Motor neuron (in vitro differentiated cells): ENCODE results near the gene SPCS2. TPM values are rescaled to one million over a fixed set of nuclear protein-coding genes. Genes with fewer than 3 reads are reported as not detected.
A peak's percentile ranks its signal among the peaks of the same experiment; 100 is the strongest.

Experiments used
- ATAC-seq, 8 experiments: fragments of 200-7000 bp; cut with Tn5 transposase; replicated peaks in 6 of 8; 2 replicates each; pipeline ENCODE4 v1.8.0; 2021; ENCODE audit warnings: mild to moderate bottlenecking in 8 of 8, moderate library complexity in 8 of 8
- H3K27ac ChIP-seq, 2 donors: fragments of 250-450 bp; sonication (Bioruptor Pico); 2 replicates each; pipeline ENCODE4 v1.9.0; 2021; ENCODE audit warnings: antibody characterized with exemption in 2 of 2, mild to moderate bottlenecking in 2 of 2, moderate library complexity in 1 of 2
- H3K4me1 ChIP-seq, 2 donors: fragments of 250-450 bp; sonication (Bioruptor Pico); replicated peaks in 1 of 2; 2 replicates each; pipeline ENCODE4 v1.6.1; 2021; ENCODE audit warnings: antibody characterized with exemption in 2 of 2, mild to moderate bottlenecking in 2 of 2, moderate library complexity in 1 of 2
- H3K4me3 ChIP-seq, 5 donors: fragments of 250-450 bp; sonication (Bioruptor Pico); 2 replicates each; pipeline ENCODE4 v1.9.0; 2021; ENCODE audit warnings: antibody characterized with exemption in 5 of 5, mild to moderate bottlenecking in 5 of 5, moderate library complexity in 4 of 5
- WGBS, 10 experiments: fragments of 450-650 bp; shearing (Covaris generic); methylation state at CpG; one replicate each; pipeline ENCODE4 v1.0.0; 2022; 5-methylcytosine and 5-hydroxymethylcytosine counted together
- in situ Hi-C, 9 experiments: fragments of 400-800 bp; cut with MboI; loops; one replicate each; pipeline ENCODE4 v1.15.0; 2021; ENCODE audit warnings: low sequenced_read_pairs in 9 of 9, low pct_unique_long_range_greater_than_20kb in 2 of 9; ENCODE audit not compliant: unreplicated experiment in 9 of 9
- total RNA-seq, 8 experiments: library from RNA; unstranded; fragments of 300-600 nt; gene quantifications; 2 replicates each; pipeline versions ENCODE4 v1.2.3 to v1.2.4, GENCODE V29; 2022

SPCS2 gene
- total RNA-seq, 8 experiments from 2014 or later: 30.3 to 80.1 (median 44.5) TPM

DNA sequence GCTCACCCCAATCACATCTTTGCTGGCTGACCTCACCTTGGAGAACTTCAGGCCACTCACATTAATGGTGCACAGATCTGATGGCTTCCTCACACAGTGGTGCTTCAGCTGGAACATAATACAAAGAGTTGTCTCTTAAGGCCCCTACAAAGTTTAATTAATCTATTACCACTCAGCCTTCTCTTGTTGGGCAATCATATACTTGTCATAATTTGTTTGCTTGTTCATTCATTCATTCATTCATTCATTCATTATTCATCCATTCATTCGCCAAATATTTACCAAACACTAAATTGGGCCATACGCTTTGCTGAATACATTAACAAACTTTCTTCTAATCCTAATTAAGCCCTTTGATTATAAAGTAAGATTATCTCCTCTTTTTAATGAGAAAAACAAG is 15.3 kb upstream of the SPCS2 start:
- in situ Hi-C loops: loop anchor here in 3 of 9 experiments (10.0 to 25.0 kb wide), 2 partner anchors 304 to 321 kb away; partner anchors contain the start of gene TPBGL (in 2 of the 3)
- H3K27ac ChIP-seq: no peak overlapping the region
- no peak for ATAC-seq
- WGBS, 10 experiments: 80 to 100% (median 94%) methylated on average over 1 to 2 of the region's 2 CpGs; no CpG with 5 or more reads in 1 of the 10 experiments
- no peaks in the 10 kb centered on the region for H3K4me1 ChIP-seq
- no peak overlapping the region for H3K4me3 ChIP-seq

DNA sequence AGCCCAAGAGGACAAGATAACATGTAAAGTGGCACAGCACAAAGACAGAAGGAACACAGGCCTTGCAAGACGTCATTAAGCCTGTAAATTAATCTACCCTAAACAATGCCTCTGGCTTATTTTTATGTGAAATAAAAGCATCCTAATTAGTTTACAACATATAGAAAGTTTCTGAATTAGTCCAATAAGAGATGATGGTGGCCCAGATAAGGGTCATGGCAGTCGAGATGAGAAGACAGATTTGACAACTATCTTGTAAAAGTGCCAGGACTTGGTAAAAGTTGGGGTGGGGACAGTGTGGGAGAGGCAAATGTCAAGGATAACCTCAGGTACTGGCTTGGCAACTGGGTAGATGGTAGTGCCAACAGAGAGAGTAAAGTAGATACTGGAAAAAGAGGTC is 13.8 kb upstream of the SPCS2 start:
- Histone ChIP-seq H3K27ac (no peak overlapping the region), H3K4me1 (no peaks in the 10 kb centered on the region), H3K4me3 (no peak overlapping the region)
- WGBS, 10 experiments: 79 to 100% (median 89%) methylated on average over 1 to 2 of the region's 2 CpGs; no CpG with 5 or more reads in 2 of the 10 experiments
- in situ Hi-C loops: loop anchor here in 3 of 9 experiments (10.0 to 25.0 kb wide), 2 partner anchors 302 to 320 kb away; partner anchors contain the start of gene TPBGL (in 2 of the 3)
- no peak for ATAC-seq

DNA sequence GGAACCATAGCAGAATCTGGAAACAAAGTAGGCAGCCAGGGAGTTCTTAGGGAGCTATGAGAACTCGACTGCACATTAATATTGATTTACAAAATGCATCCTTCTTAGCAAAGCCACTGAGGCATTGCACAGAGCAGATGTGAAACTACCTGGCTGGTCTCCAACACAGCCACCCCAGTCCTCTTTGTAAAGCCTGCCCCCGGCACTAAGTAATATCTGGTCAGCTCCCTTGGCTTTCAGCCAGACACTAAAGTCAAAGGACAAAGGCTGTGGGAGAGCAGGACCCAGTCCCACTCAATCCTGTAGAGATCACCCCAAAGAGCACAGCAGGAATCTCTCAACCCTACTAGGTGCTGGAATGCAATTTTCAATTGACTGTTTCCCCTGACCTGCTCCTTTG is 13.0 kb upstream of the SPCS2 start:
- Histone ChIP-seq H3K4me1 (no peaks in the 10 kb centered on the region), H3K4me3 (no peak overlapping the region), H3K27ac (no peak overlapping the region)
- 90 to 100% (median 96%) methylated on average over 1 to 2 of the region's 2 CpGs; no CpG with 5 or more reads in 6 of the 10 experiments for WGBS, 10 experiments
- in situ Hi-C loops: loop anchor here in 3 of 9 experiments (10.0 to 25.0 kb wide), 2 partner anchors 301 to 319 kb away; partner anchors contain the start of gene TPBGL (in 2 of the 3)
- no peak for ATAC-seq

DNA sequence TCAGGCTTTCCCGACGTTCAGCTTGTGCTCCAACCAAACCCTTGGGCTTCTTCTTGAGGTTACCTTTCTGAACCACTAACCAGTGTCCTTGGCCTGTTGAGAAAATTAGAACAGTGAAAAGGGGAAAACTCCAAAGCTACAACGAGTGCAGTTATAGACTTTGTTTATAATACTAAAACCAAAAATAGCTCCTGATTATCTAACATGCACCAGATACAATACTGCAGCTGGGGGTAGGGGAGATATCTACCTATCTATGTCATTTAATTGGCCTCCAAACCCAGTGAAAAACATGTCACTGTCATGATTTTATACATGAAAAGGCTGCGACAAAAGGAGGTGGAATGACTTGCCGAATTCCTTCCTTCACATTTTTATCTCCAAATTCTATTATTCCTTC is 12.1 kb upstream of the SPCS2 start:
- H3K4me1 ChIP-seq: no peaks in the 10 kb centered on the region
- WGBS, 10 experiments: 67 to 100% (median 94%) methylated on average over 1 to 5 of the region's 5 CpGs

DNA sequence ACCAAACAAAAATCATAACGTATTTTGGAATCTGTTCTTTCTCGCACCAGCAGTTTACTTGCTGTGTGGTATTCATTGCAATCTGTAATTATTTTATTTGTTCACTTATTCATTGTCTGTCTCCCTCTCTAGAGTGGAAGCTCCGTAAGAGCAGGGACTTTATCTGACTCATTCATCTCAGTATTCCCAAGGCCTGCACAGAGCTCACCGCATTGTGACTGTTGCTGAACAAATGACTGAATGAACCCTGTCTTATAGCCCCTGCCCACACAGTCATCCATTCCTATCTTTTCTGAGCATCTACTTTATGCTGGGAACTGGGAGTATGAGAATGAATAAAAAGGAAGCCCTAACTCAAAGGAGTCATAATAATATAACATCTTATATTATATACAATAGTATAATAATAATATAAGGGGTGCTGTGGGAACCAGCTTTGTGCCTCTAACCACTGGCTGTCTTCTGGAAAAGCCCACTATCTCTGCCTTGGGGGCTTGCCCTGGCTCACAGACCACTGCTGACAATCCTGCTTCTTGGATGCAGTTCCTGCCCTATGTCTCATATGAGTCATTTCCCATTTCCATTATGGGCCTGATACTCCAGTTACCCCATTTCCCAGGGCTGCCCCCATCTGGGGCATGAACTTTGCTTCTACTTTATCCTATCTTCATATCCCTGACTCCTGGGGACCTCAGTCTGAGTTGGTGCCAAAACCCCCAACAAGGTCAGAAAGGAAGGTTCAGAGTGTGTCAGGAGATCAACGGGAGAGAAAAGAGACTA is 11.2 kb upstream of the SPCS2 start:
- H3K4me1 ChIP-seq: no peaks in the 10 kb centered on the region
- H3K27ac ChIP-seq: no peak overlapping the region
- H3K4me3 ChIP-seq: no peak overlapping the region
- in situ Hi-C loops: loop anchor here in 3 of 9 experiments (10.0 to 25.0 kb wide), 2 partner anchors 299 to 317 kb away; partner anchors contain the start of gene TPBGL (in 2 of the 3)
- ATAC-seq: no peak
- WGBS, 10 experiments: 56 to 100% (median 90%) methylated on average over 2 to 5 of the region's 5 CpGs

More for the DNA sequence above, 12.1 kb upstream of the SPCS2 start:
- no peak for ATAC-seq
- in situ Hi-C loops: loop anchor here in 3 of 9 experiments (10.0 to 25.0 kb wide), 2 partner anchors 300 to 318 kb away; partner anchors contain the start of gene TPBGL (in 2 of the 3)
- Histone ChIP-seq H3K4me3 (no peak overlapping the region), H3K27ac (no peak overlapping the region)

DNA sequence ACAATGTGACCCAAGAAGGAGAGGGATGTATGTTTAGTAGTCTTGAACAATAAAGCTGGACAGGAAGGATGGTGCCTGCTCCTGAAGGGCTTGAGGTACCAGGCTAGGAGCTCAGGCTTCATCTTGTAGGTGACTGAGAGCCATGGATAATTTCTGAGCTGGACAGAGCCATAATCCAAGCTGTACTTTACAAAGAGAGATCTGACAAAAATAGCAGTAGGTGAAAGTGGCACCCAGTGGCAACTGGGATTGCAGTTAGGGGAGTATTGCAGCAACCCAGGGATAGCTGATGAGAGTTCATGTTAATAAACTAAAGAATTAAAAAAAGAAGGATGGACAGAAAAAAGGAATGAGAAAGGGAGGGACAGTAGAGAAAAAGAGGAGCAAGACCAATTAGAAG is 7.6 kb upstream of the SPCS2 start:
- Histone ChIP-seq H3K4me1 (no peaks in the 10 kb centered on the region), H3K4me3 (no peak overlapping the region), H3K27ac (no peak overlapping the region)
- no peak for ATAC-seq
- in situ Hi-C loops: loop anchor here in 2 of 9 experiments (25.0 kb wide), 1 partner anchor 296 kb away; the partner anchor contains the start of gene TPBGL (in 2 of the 2)

DNA sequence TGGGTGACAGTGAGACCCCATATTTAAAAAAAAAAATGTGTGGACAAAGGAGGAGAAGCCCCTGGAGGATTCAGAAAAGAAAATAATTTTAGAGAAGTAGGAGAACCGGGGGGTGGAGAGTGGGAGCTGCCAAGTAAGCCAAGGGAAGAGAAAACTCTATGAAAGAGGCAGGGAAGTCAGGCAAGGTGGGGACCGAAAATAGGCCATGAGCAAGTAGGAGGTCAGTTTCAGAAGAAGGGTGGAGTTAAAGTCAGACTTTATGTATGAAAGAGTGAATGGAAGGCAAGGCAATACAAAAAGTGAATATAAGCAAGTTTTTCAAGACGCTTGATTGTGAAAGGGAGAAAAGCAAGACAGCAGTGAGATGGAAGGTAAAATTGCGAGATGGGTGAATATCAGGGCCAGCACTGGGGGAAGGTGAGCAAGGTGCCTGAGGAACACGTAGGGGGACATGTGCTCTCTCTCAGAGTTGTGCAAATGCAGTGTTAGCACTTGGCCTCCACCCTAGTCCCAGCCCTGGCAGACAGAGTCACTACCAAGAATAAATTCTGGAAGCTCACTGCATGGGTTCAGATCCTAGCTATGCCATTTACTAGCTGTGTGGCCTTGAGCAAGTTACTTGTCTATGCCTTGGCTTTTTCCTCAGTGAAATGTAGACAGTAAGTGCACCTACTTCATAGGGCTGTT is 6.8 kb upstream of the SPCS2 start:
- H3K4me3 ChIP-seq: no peak overlapping the region
- peak in 3 of 8 experiments; percentile 18 to 59 (median 54) for ATAC-seq
- no peak overlapping the region for H3K27ac ChIP-seq
- in situ Hi-C loops: loop anchor here in 2 of 9 experiments (25.0 kb wide), 1 partner anchor 295 kb away; the partner anchor contains the start of gene TPBGL (in 2 of the 2)
- 6 to 100% (median 81%) methylated on average over 1 to 4 of the region's 5 CpGs for WGBS, 10 experiments
- no peaks in the 10 kb centered on the region for H3K4me1 ChIP-seq

DNA sequence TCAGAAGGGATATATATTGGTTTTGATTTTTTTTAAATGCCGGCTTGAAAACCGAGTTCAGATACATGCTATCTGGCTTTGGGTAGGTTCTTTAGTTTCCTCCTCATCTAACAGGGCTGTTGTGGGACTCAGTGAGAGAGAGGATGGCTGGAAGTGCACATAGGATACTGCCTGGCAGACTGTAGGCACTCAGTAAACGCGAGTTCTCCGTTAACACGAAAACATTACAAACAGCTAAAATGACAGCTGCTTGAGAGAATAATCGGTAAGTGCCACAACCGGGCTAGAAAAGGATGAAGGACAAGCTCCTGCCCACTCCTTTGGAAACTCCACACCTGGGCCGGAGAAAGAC is 544 bp upstream of the SPCS2 start:
- ATAC-seq: peak; percentile 27 to 50 (median 40)
- peak overlapping the region; percentile 67 to 70 for H3K27ac ChIP-seq
- H3K4me3 ChIP-seq: peak overlapping the region; percentile 80 to 91 (median 82)
- 0 to 18% (median 0%) methylated on average over 2 to 7 of the region's 9 CpGs; no CpG with 5 or more reads in 1 of the 10 experiments for WGBS, 10 experiments
- in situ Hi-C loops: loop anchor here in 2 of 9 experiments (25.0 kb wide), 1 partner anchor 289 kb away; the partner anchor contains the start of gene TPBGL (in 2 of the 2)
- H3K4me1 ChIP-seq: peaks cover 8 to 11% of the 10 kb centered on the region in 2 donors

DNA sequence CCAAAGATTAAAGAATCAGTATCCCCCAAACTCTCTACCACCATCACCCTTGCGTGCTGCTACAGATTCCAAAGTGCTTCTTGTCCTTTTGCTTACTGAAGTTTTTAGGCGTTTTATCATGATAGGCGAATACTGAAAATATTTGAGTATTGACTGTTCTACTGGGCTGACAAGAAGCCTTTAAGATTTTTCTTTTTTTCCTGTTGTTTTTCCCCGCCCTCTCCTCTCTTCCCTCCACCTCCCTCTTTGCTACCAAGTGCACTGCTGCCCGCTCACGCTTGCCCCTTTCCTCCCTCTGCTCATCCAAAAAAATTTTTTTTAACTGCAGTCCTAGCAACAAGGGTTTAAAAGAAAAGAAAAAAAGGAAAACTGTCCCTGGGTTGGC is 679 bp downstream of the SPCS2 start:
- in situ Hi-C loops: loop anchor here in 2 of 9 experiments (25.0 kb wide), 1 partner anchor 288 kb away; the partner anchor contains the start of gene TPBGL (in 2 of the 2)
- peak overlapping the region; percentile 80 to 91 (median 82) for H3K4me3 ChIP-seq

DNA sequence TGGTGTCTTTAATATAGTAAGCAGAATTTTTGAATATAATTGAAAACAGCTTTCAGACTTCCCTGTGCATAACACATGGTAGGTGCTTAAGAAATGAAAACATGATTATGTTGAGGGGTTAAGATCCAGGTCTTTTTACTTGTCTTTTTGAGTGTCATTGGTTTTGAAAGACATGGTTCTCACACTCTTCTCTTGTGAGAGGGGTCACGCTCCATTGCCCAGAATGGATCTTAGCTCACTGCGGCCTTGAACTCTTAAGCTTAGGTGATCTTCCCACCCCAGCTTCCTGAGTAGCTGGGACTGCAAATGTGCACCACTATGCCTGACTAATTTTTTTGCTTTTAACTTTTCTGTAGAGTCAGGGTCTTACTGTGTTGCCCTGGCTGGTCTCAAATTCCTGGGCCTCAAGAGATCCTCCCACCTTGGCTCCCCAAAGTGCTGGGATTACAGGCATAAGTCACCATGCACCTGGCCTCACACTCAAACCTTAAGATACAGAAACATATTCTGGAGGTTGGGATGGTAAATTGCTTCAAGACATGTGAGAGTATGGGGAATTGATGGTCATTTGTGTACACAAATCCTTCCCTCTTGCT is 1.4 kb downstream of the SPCS2 start:
- Histone ChIP-seq H3K4me1 (peaks cover 8 to 11% of the 10 kb centered on the region in 2 donors), H3K4me3 (peak overlapping the region; percentile 80 to 91 (median 82)), H3K27ac (no peak overlapping the region)
- ATAC-seq: no peak
- in situ Hi-C loops: no loop called here
- 36 to 80% (median 50%) methylated on average over 1 to 2 of the region's 2 CpGs; no CpG with 5 or more reads in 4 of the 10 experiments for WGBS, 10 experiments

More for the DNA sequence above, 679 bp downstream of the SPCS2 start:
- Histone ChIP-seq H3K4me1 (peaks cover 8 to 11% of the 10 kb centered on the region in 2 donors), H3K27ac (peak overlapping the region; percentile 82 to 91)
- 0 to 5% (median 0%) methylated on average over 3 to 6 of the region's 6 CpGs; no CpG with 5 or more reads in 2 of the 10 experiments for WGBS, 10 experiments
- no peak for ATAC-seq

DNA sequence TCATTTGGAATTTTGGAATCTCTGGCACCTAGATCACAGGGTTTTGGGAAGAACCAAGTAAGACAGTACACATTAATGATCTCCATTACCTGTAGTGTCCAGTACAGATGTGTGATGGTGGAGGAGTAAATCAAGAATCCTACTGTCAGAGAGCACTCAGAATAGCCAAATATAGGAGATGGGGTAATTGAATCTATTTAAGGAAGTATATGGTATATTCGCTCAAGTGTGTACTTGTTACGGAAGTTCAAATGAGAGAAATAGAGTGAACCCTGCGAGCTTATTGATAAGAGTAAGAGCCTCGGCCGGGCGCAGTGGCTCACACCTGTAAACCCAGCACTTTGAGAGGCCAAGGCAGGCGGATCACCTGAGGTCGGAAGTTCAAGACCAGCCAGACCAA is 2.2 kb downstream of the SPCS2 start:
- in situ Hi-C loops: no loop called here
- 95 to 100% (median 100%) methylated on average over 2 to 8 of the region's 8 CpGs; no CpG with 5 or more reads in 3 of the 10 experiments for WGBS, 10 experiments
- Histone ChIP-seq H3K4me3 (no peak overlapping the region), H3K4me1 (peaks cover 8 to 11% of the 10 kb centered on the region in 2 donors), H3K27ac (no peak overlapping the region)
- ATAC-seq: no peak

DNA sequence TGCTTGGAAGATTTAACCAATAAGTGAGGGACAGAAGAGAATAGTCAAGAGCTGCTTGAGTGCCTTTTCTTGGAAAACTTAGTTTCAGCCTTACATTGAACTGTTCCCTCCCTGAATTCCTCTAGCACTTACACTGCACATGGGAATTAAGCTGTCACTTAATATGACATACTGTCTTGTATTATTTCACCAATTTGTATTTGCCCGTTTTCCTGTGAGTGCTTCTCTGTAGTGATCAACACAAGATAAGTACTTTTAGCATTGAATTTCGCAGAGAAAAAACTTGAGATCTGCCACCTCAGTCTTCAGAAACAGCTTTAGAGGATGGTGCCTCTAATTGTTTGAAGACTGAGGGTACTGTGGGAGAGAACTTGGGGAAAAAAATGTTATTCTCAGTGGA is 3.7 kb downstream of the SPCS2 start:
- in situ Hi-C loops: no loop called here
- ATAC-seq: no peak
- H3K4me1 ChIP-seq: peaks cover 8 to 11% of the 10 kb centered on the region in 2 donors
- 13 to 100% (median 83%) methylated on average over 1 to 2 of the region's 2 CpGs; no CpG with 5 or more reads in 3 of the 10 experiments for WGBS, 10 experiments
- H3K27ac ChIP-seq: no peak overlapping the region
- H3K4me3 ChIP-seq: no peak overlapping the region
